ENCODE results near the gene PDE4B. TPM values are rescaled to one million over a fixed set of nuclear protein-coding genes. Genes with fewer than 3 reads are reported as not detected.
"Not testable (repeated sequence)": the region's sequence is repeated elsewhere in the genome, so short reads cannot be mapped to it uniquely, and the experiment has no call there.

The PDE4B gene
- polyA plus RNA-seq, 1 donor (not counting 4 experiments of a cell fraction or from before 2014, with no cell fraction given) = 0.29 TPM

DNA sequence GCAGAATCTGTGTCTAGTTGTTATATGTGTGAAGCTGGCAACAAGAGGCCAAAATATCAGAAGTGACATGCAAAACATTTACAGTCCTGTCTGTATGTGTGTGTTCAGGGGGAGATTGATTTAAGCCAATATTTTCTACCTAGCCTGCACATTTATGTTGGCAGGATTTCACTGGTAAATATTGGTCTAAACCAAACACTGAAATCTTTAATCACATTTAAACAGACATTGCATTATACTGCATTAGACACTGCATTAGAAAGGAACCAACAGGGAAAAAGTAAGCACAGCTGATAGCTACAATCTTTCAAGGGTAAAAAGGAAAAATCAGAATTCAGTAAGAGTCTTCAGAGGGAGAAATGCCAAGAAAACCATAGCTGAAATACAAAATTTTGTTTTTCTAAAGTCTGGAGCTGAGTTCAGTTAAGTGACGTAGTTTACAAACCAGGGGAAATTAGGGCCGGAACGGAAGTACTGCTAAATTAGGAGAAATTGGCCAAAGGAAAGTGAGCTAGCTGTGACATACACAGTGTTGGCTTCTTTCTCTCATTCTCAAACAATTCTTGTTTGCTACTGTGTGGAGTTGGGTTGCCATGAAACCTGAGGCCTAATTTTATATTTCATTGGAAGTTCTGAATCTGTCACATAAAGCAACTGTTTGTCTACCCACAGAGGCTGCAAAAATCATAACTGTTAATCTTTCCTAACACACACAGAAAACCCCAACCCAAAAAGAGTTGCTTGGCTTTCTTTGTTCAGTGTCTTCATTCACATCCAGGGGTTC is 524.0 kb downstream of the PDE4B start:
- H3K79me2 ChIP-seq (ENCODE audit: control insufficient read depth, insufficient read depth, low read length) = no peaks in the 10 kb centered on the region
- peaks cover 9% of the 10 kb centered on the region for H3K4me1 ChIP-seq (ENCODE audit: control insufficient read depth, extremely low read depth, insufficient read depth, low read length)
- H2AFZ ChIP-seq (ENCODE audit: control insufficient read depth, low read length) = no peak overlapping the region
- dilution Hi-C loops (cut with MboI; ENCODE audit: extremely low pct_ligation_motif_present, low sequenced_read_pairs) = no loop called here
- H3K9me3 ChIP-seq (ENCODE audit: control insufficient read depth, low read depth, low read length) = no peaks in the 10 kb centered on the region
- TF ChIP-seq EZH2 (IDR thresholded peaks at IDR 0.05; ENCODE audit: low read length) = no peak
- no peak overlapping the region for H3K27ac ChIP-seq (ENCODE audit: control insufficient read depth, insufficient read depth, low read length)
- H3K4me2 ChIP-seq (ENCODE audit: control insufficient read depth, extremely low read depth, insufficient read depth, low read depth, low read length) = no peak overlapping the region
- no peak overlapping the region for H3K4me3 ChIP-seq (ENCODE audit: control insufficient read depth in 2 of 3, extremely low read depth in 1 of 3, insufficient read depth in 2 of 3, low read depth in 1 of 3, low read length in 3 of 3)
- no peaks in the 10 kb centered on the region for H3K36me3 ChIP-seq (ENCODE audit: control insufficient read depth in 2 of 2, extremely low read depth in 1 of 2, insufficient read depth in 2 of 2, low read length in 2 of 2)
- no peak overlapping the region for H3K9ac ChIP-seq (ENCODE audit: control insufficient read depth, extremely low read depth, insufficient read depth, low read length)
- H3K9me1 ChIP-seq (ENCODE audit: control insufficient read depth, extremely low read depth, insufficient read depth, low read length) = no peaks in the 10 kb centered on the region
- H4K20me1 ChIP-seq (ENCODE audit: control insufficient read depth, extremely low read depth, insufficient read depth, low read length) = no peaks in the 10 kb centered on the region
- DNase-seq (ENCODE audit: low read depth, low spot score) = no peak
- no peak for FAIRE-seq
- no peaks in the 10 kb centered on the region for H3K27me3 ChIP-seq (ENCODE audit: control insufficient read depth, extremely low read depth, insufficient read depth, low read length)

DNA sequence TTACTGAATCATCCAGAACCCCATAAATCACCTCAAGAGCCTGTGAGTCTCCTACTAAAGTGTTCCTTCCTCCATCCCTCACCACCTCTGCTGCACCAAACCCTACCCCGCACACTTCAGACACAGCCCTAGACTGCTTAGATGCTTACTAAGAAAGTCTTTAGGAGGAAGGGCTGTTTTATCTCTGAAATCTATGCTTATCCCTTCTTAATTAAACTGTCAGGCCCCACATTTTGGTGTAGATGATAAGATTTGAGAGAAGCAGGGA is 524.5 kb downstream of the PDE4B start:
- FAIRE-seq = no peak
- Histone ChIP-seq H4K20me1 (ENCODE audit: control insufficient read depth, extremely low read depth, insufficient read depth, low read length) (no peaks in the 10 kb centered on the region), H3K4me2 (ENCODE audit: control insufficient read depth, extremely low read depth, insufficient read depth, low read depth, low read length) (no peak overlapping the region), H3K27me3 (ENCODE audit: control insufficient read depth, extremely low read depth, insufficient read depth, low read length) (no peaks in the 10 kb centered on the region), H3K4me1 (ENCODE audit: control insufficient read depth, extremely low read depth, insufficient read depth, low read length) (peaks cover 9% of the 10 kb centered on the region), H3K36me3 (ENCODE audit: control insufficient read depth in 2 of 2, extremely low read depth in 1 of 2, insufficient read depth in 2 of 2, low read length in 2 of 2) (no peaks in the 10 kb centered on the region), H3K9me1 (ENCODE audit: control insufficient read depth, extremely low read depth, insufficient read depth, low read length) (no peaks in the 10 kb centered on the region), H3K9me3 (ENCODE audit: control insufficient read depth, low read depth, low read length) (no peaks in the 10 kb centered on the region), H2AFZ (ENCODE audit: control insufficient read depth, low read length) (no peak overlapping the region), H3K4me3 (ENCODE audit: control insufficient read depth in 2 of 3, extremely low read depth in 1 of 3, insufficient read depth in 2 of 3, low read depth in 1 of 3, low read length in 3 of 3) (no peak overlapping the region), H3K79me2 (ENCODE audit: control insufficient read depth, insufficient read depth, low read length) (no peaks in the 10 kb centered on the region), H3K9ac (ENCODE audit: control insufficient read depth, extremely low read depth, insufficient read depth, low read length) (no peak overlapping the region), H3K27ac (ENCODE audit: control insufficient read depth, insufficient read depth, low read length) (no peak overlapping the region)
- dilution Hi-C loops (cut with MboI; ENCODE audit: extremely low pct_ligation_motif_present, low sequenced_read_pairs) = no loop called here
- TF ChIP-seq EZH2 (IDR thresholded peaks at IDR 0.05; ENCODE audit: low read length) = no peak
- TF ChIP-seq, protein P1, sequence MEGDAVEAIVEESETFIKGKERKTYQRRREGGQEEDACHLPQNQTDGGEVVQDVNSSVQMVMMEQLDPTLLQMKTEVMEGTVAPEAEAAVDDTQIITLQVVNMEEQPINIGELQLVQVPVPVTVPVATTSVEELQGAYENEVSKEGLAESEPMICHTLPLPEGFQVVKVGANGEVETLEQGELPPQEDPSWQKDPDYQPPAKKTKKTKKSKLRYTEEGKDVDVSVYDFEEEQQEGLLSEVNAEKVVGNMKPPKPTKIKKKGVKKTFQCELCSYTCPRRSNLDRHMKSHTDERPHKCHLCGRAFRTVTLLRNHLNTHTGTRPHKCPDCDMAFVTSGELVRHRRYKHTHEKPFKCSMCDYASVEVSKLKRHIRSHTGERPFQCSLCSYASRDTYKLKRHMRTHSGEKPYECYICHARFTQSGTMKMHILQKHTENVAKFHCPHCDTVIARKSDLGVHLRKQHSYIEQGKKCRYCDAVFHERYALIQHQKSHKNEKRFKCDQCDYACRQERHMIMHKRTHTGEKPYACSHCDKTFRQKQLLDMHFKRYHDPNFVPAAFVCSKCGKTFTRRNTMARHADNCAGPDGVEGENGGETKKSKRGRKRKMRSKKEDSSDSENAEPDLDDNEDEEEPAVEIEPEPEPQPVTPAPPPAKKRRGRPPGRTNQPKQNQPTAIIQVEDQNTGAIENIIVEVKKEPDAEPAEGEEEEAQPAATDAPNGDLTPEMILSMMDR (optimal IDR thresholded peaks at IDR 0.05 in 1 of 3, IDR thresholded peaks at IDR 0.05 in 1 of 3, conservative IDR thresholded peaks at IDR 0.05 in 1 of 3; ENCODE audit: extremely low read depth in 1 of 3, insufficient read depth in 2 of 3, low read length in 3 of 3) = no peak
- no peak for DNase-seq (ENCODE audit: low read depth, low spot score)

DNA sequence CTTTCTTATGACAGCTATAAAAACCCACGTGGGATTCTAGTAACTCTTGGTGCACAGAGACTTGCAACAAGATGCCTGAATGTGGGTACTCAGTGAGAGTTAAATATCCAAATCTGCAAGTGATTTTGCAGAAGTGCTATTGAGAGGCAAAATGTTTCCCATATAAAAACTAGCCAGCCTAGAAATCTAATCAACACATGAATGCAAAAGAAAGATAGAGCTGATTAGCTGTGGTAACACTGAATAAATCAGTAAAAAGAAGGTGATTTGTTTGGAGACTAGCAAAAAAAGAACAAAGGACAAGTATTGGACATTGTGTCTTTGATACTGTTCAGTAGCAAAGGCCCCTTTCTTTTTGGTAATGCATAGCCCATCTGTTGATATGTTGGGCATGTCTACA is 527.5 kb downstream of the PDE4B start:
- dilution Hi-C loops (cut with MboI; ENCODE audit: extremely low pct_ligation_motif_present, low sequenced_read_pairs) = no loop called here
- H3K27ac ChIP-seq (ENCODE audit: control insufficient read depth, insufficient read depth, low read length) = no peak overlapping the region
- H3K36me3 ChIP-seq (ENCODE audit: control insufficient read depth in 2 of 2, extremely low read depth in 1 of 2, insufficient read depth in 2 of 2, low read length in 2 of 2) = no peaks in the 10 kb centered on the region
- FAIRE-seq (no peak), DNase-seq (ENCODE audit: low read depth, low spot score) (no peak)
- no peaks in the 10 kb centered on the region for H3K27me3 ChIP-seq (ENCODE audit: control insufficient read depth, extremely low read depth, insufficient read depth, low read length)
- no peak overlapping the region for H3K4me2 ChIP-seq (ENCODE audit: control insufficient read depth, extremely low read depth, insufficient read depth, low read depth, low read length)
- no peaks in the 10 kb centered on the region for H3K79me2 ChIP-seq (ENCODE audit: control insufficient read depth, insufficient read depth, low read length)
- no peak overlapping the region for H2AFZ ChIP-seq (ENCODE audit: control insufficient read depth, low read length)
- no peaks in the 10 kb centered on the region for H4K20me1 ChIP-seq (ENCODE audit: control insufficient read depth, extremely low read depth, insufficient read depth, low read length)
- no peaks in the 10 kb centered on the region for H3K9me3 ChIP-seq (ENCODE audit: control insufficient read depth, low read depth, low read length)
- no peaks in the 10 kb centered on the region for H3K9me1 ChIP-seq (ENCODE audit: control insufficient read depth, extremely low read depth, insufficient read depth, low read length)
- TF ChIP-seq, protein P1 (optimal IDR thresholded peaks at IDR 0.05 in 1 of 3, IDR thresholded peaks at IDR 0.05 in 1 of 3, conservative IDR thresholded peaks at IDR 0.05 in 1 of 3; ENCODE audit: extremely low read depth in 1 of 3, insufficient read depth in 2 of 3, low read length in 3 of 3) = no peak
- no peak for TF ChIP-seq EZH2 (IDR thresholded peaks at IDR 0.05; ENCODE audit: low read length)
- no peak overlapping the region for H3K9ac ChIP-seq (ENCODE audit: control insufficient read depth, extremely low read depth, insufficient read depth, low read length)
- H3K4me1 ChIP-seq (ENCODE audit: control insufficient read depth, extremely low read depth, insufficient read depth, low read length) = peaks cover 9% of the 10 kb centered on the region
- H3K4me3 ChIP-seq (ENCODE audit: control insufficient read depth in 2 of 3, extremely low read depth in 1 of 3, insufficient read depth in 2 of 3, low read depth in 1 of 3, low read length in 3 of 3) = no peak overlapping the region

DNA sequence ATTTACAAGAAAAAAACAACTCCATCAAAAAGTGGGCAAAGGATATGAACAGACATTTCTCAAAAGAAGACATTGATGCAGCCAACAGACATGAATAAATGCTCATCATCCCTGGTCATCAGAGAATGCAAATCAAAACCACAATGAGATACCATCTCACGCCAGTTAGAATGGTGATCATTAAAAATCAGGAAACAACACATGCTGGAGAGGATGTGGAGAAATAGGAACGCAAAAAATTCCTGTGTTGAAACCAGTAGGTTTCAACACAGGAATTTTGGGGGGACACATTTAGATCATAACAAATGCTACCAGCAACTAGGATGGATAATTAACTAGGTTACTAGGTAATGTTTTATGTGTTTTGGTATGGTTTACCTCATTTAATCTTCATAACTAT is 529.8 kb downstream of the PDE4B start:
- not testable (repeated sequence) for H4K20me1 ChIP-seq (ENCODE audit: control insufficient read depth, extremely low read depth, insufficient read depth, low read length)

More for the DNA sequence above, 529.8 kb downstream of the PDE4B start:
- H3K4me3 ChIP-seq (ENCODE audit: control insufficient read depth in 2 of 3, extremely low read depth in 1 of 3, insufficient read depth in 2 of 3, low read depth in 1 of 3, low read length in 3 of 3); H3K4me2 ChIP-seq (ENCODE audit: control insufficient read depth, extremely low read depth, insufficient read depth, low read depth, low read length); H2AFZ ChIP-seq (ENCODE audit: control insufficient read depth, low read length); H3K27me3 ChIP-seq (ENCODE audit: control insufficient read depth, extremely low read depth, insufficient read depth, low read length); H3K9ac ChIP-seq (ENCODE audit: control insufficient read depth, extremely low read depth, insufficient read depth, low read length); H3K4me1 ChIP-seq (ENCODE audit: control insufficient read depth, extremely low read depth, insufficient read depth, low read length); H3K9me1 ChIP-seq (ENCODE audit: control insufficient read depth, extremely low read depth, insufficient read depth, low read length); H3K27ac ChIP-seq (ENCODE audit: control insufficient read depth, insufficient read depth, low read length); DNase-seq (ENCODE audit: low read depth, low spot score); H3K36me3 ChIP-seq (ENCODE audit: control insufficient read depth in 2 of 2, extremely low read depth in 1 of 2, insufficient read depth in 2 of 2, low read length in 2 of 2); dilution Hi-C loops (cut with MboI; ENCODE audit: extremely low pct_ligation_motif_present, low sequenced_read_pairs); H3K9me3 ChIP-seq (ENCODE audit: control insufficient read depth, low read depth, low read length); FAIRE-seq; H3K79me2 ChIP-seq (ENCODE audit: control insufficient read depth, insufficient read depth, low read length): not testable (repeated sequence)

Data from keratinocyte (primary cell).